GM06990 (cell line): ENCODE data around the gene CMSS1.

ENCODE experiments used
- DNase-seq: peaks from one replicate; pipeline ENCODE4 v3.0.0-alpha.2; 2011; ENCODE audit not compliant: insufficient read length; ENCODE audit errors: extremely low read depth
- H3K27me3 ChIP-seq: replicated peaks from 2 replicates; pipeline ENCODE4 v1.6.0; 2011; ENCODE audit warnings: low read length; ENCODE audit not compliant: control insufficient read depth, insufficient read depth
- H3K36me3 ChIP-seq: 2 replicates; pipeline ENCODE4 v1.5.1; 2011; ENCODE audit warnings: low read length; ENCODE audit not compliant: control insufficient read depth, insufficient read depth
- H3K4me3 ChIP-seq: replicated peaks from 2 replicates; pipeline ENCODE4 v1.5.1; 2011; ENCODE audit warnings: low read depth, mild to moderate bottlenecking, control low read depth, low read length
- TF ChIP-seq, protein P1 (sequence below): IDR thresholded peaks from 2 replicates; pipeline ENCODE4 v1.5.1; 2011; ENCODE audit warnings: low read length, control low read depth, mild to moderate bottlenecking, inconsistent platforms; ENCODE audit not compliant: insufficient read depth, poor library complexity, severe bottlenecking

CMSS1 gene

GRCh38 chr3:100216713-100217112, 399.1 kb downstream of the CMSS1 start:
- Histone ChIP-seq H3K36me3 (no peaks in the 10 kb centered on the region), H3K27me3 (no peaks in the 10 kb centered on the region), H3K4me3 (no peak overlapping the region)
- no peak for DNase-seq
- TF ChIP-seq, protein P1, sequence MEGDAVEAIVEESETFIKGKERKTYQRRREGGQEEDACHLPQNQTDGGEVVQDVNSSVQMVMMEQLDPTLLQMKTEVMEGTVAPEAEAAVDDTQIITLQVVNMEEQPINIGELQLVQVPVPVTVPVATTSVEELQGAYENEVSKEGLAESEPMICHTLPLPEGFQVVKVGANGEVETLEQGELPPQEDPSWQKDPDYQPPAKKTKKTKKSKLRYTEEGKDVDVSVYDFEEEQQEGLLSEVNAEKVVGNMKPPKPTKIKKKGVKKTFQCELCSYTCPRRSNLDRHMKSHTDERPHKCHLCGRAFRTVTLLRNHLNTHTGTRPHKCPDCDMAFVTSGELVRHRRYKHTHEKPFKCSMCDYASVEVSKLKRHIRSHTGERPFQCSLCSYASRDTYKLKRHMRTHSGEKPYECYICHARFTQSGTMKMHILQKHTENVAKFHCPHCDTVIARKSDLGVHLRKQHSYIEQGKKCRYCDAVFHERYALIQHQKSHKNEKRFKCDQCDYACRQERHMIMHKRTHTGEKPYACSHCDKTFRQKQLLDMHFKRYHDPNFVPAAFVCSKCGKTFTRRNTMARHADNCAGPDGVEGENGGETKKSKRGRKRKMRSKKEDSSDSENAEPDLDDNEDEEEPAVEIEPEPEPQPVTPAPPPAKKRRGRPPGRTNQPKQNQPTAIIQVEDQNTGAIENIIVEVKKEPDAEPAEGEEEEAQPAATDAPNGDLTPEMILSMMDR, result no peak

DNA sequence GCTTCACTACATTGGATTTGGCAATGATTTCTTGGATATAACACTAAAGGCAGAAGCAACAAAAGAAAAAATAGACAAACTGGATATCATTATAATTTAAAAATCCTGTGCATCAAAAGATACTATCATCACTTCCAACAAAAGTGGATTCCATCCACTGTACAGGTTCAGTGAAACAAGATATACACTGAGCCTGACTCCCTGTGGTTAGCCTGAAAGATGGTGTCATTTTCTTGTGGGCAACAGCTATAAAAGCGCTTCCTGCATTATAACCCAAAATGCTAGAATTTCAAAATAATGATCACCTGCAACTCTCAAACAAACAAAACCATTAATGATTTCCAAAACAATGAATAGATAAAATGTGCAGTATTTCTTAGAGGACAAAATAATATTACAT, 403.5 kb downstream of the CMSS1 start:
- Histone ChIP-seq H3K27me3 (no peaks in the 10 kb centered on the region), H3K36me3 (no peaks in the 10 kb centered on the region), H3K4me3 (no peak overlapping the region)
- DNase-seq, result no peak
- TF ChIP-seq, protein P1, result no peak

DNA sequence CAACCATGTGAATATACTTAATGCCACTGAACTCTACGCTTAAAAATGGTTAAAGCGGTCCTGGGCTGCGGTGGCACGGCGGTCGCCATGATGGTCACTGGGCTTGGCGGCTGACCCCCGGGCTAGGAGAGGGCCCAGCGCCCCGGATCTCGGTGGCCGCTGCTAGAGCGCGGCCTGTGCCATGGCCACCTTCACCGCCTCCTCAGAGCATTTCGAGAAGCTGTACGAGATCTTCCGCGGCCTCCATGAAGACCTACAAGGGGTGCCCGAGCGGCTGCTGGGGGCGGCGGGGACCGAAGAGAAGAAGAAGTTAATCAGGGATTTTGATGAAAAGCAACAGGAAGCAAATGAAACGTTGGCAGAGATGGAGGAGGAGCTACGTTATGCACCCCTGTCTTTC, 407.5 kb downstream of the CMSS1 start:
- Histone ChIP-seq H3K36me3 (no peaks in the 10 kb centered on the region), H3K4me3 (no peak overlapping the region), H3K27me3 (no peaks in the 10 kb centered on the region)
- DNase-seq, result no peak
- TF ChIP-seq, protein P1, result no peak

DNA sequence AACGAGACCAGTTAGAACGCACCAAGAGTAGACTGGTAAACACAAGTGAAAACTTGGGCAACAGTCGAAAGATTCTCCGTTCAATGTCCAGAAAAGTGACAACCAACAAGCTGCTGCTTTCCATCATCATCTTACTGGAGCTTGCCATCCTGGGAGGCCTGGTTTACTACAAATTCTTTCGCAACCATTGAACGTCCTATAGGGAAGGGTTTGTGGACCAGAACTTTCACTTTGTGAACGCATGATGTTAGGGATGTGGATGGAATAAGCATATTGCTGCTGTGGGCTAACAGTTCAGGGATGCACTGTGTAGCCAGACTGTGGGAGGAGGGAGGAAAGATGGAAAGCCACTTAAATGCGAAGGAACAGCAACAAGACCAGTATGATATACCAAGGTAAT, 408.2 kb downstream of the CMSS1 start:
- no peaks in the 10 kb centered on the region for H3K27me3 ChIP-seq
- H3K36me3 ChIP-seq, result no peaks in the 10 kb centered on the region
- H3K4me3 ChIP-seq, result no peak overlapping the region
- DNase-seq, result no peak
- TF ChIP-seq, protein P1, result no peak

DNA sequence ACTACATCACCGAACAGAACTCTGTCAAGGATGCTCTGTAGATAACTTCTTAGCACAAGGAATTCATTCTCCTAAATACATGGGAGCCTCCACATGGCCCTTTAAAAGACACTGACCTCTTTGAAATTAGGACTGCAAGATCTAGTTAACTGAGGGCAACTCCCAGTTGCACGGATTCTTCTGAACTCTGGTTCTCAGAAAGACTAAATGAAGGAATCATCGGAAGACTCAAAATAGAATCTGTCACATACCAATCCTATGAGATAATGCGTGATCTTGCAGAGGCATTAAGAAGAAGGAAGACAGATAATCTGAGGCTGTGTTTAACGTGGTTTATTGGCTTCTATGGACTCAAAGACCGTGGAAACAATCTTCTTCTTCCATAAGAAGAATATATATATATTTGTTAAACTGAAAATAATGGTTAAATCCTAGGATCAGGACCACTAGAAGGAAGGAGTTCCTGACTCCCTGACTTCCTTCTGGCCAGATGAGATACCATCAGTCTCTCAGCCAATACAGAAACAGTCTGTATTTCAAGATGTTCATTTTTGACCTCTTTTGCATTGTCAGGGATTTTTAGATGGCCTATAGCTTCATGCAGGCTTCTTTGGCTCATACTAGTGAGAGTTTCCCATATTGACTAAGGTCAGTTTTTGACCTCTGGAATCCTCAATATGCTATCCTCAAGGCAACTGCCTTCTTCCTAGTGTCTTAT, 409.2 kb downstream of the CMSS1 start:
- DNase-seq, result no peak
- TF ChIP-seq, protein P1, result no peak
- Histone ChIP-seq H3K4me3 (no peak overlapping the region), H3K27me3 (no peaks in the 10 kb centered on the region), H3K36me3 (no peaks in the 10 kb centered on the region)

DNA sequence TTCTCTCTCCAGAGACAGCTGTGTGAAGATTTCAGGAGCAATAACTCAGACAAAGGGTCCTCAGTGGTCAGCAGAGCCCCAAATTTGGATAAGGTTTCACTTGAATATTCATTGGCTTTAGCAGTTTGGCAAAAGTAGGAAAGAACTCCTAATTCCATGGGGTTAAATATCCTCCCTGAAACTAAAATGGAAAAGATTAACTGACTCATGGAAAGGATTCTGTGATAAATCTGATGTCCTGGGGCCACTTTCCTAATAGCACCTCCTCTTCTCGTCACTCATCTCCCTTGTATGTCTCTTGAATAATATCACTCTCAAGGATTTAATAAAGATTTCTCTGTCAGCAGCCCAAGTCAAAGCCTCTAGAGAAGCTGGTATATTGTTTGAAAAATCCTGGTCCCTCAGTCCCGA, 409.9 kb downstream of the CMSS1 start:
- Histone ChIP-seq H3K27me3 (no peaks in the 10 kb centered on the region), H3K36me3 (no peaks in the 10 kb centered on the region), H3K4me3 (no peak overlapping the region)
- TF ChIP-seq, protein P1, result no peak
- DNase-seq, result no peak
